Airway epithelial cell (primary cell): ENCODE data around the gene ERBB4. TPM values are rescaled to one million over a fixed set of nuclear protein-coding genes. Genes with fewer than 3 reads are reported as not detected.

Source experiments
- total RNA-seq: library from RNA; depleted of rRNA; stranded (reverse); fragments of >200 nt; gene quantifications from 2 replicates; pipeline ENCODE4 v1.2.3, GENCODE V29; 2015

The ERBB4 gene
- total RNA-seq: 0.09 TPM in 1 of 2 replicates, not detected in the other

DNA sequence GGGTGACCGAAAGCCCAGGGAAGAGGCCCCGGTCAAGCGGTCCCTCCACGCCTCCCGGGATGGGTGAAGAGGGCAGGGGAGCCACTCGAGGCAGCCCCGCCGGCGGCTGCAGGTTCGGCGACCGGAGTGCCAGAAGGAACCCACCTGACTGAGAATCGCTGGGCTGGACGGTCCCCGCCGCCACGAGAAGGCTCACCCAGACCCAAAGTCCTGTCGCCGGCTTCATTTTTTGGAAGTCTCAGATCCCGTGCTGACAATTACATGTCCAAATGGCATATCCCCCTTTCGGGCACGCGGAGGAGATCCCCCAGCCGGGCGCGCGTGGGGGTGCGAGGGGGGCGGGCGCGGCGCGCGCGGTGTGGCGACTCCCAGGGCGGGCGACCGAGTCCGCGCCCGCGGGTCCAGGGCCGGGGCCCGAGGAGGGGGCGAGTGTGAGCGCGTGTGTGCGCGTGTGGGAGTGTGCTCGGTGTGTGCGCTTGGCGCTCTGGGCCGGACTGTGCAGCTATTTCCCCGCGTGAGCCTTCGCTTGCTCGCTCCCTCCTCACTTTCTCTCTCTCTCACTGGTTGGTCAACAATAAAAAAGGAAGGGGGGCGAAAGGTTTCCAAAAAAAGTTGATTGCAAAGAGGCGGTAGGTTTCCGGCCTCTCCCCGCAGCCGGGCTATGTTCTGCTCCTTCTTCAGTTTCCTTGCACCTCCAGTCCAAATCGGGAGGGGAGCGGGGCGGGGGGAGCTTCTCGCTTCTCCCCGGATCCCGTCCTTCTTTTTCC lies at the start of gene ERBB4:
Gene ERBB4, minus strand, starts transcription at position 498 of the 767 bp plus-strand sequence. Its CDS starts 272 bp downstream, at position 226.

